GM18951 (cell line): Measurements from ENCODE around the gene SPDYE1.

Experiments
- POLR2A ChIP-seq: IDR thresholded peaks from 4 replicates; pipeline ENCODE4 v1.6.1; 2011; ENCODE audit warnings: mild to moderate bottlenecking; ENCODE audit not compliant: insufficient read length, insufficient read depth; ENCODE audit errors: extremely low read depth
- in situ Hi-C: fragments of 300-500 bp; cut with MboI; formaldehyde crosslinking; loops from one replicate; pipeline ENCODE4 v1.12.0; 2022; ENCODE audit warnings: low sequenced_read_pairs, mixed read lengths, inconsistent platforms; ENCODE audit not compliant: unreplicated experiment

Gene SPDYE1

DNA sequence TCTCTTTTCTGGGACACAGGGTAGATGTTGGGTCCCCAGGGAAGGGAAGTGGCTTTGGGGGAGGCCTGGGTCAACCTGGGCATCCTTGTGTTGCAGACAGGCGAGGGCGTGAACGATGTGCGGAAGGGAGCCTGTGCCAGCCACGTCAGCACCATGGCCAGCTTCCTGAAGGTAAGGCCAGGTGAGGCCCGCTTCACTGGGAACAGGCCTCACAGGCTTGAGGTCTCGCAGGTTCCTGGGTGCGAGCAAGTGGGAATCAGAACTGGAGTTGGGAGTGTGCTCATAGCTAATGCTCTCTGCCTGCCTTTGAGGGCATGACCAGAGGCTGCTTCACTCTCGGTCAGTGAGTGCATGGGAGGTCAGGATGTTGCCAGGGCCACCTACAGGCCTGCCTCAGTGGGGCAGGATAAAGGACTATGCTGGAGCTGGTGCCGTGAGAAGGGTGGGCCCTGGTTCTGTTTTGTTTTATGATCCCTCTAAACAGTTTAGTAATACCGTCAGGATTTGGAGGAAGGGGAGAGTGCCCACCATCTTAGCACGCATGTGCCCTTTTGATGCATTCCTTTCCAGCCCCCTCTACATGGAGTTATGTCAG is 55.2 kb downstream of the SPDYE1 start:
- in situ Hi-C loops, result no loop called here

DNA sequence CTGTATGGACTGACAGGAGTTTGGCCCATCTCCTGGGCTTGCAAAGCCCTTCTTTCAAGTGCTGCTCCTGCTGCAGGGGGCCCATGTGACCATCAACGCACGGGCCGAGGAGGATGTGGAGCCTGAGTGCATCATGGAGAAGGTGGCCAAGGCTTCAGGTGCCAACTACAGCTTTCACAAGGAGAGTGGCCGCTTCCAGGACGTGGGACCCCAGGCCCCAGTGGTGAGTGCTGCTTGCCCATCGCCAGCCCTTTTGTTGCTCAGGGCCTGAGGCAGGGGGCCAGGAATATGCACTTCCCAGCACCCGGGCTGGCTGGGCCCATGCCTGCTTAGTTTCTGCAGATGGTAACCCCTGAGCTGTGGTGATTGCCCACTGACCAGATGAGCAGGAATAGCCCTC is 59.0 kb downstream of the SPDYE1 start:
- in situ Hi-C loops, result no loop called here
- no peak for TF ChIP-seq POLR2A

More for the DNA sequence above, 55.2 kb downstream of the SPDYE1 start:
- no peak for TF ChIP-seq POLR2A

DNA sequence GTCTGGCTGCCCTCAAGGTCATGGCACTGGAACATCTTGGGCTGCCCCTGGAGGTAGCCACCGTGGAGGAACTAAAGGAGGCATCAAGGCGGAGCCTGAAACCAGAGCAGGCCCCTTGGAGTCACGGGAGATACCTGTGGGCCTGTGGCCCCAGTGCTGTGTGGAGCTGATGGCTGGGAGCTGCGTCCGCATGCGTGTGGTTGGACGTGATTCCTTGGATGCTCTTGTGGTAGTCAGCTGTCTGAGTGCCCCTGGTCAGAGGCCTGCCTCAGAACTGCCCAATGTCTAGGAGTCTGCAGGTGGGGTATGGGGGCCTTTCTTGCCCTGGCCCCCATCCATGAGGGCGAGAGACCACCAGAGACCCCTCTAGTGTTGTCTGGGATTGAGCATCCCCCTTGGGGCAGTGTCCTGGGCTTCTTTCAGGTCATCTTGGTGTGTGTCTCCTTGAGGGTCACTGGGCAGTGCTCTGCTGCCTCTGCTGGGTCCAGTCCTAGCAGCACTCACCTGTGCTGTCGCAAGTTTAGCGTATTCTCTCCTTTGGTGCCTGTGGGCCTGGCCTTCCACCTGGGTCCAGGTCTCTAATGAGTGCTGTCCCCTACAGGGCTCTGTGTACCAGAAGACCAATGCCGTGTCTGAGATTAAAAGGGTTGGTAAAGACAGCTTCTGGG is 59.6 kb downstream of the SPDYE1 start:
- in situ Hi-C loops, result no loop called here

DNA sequence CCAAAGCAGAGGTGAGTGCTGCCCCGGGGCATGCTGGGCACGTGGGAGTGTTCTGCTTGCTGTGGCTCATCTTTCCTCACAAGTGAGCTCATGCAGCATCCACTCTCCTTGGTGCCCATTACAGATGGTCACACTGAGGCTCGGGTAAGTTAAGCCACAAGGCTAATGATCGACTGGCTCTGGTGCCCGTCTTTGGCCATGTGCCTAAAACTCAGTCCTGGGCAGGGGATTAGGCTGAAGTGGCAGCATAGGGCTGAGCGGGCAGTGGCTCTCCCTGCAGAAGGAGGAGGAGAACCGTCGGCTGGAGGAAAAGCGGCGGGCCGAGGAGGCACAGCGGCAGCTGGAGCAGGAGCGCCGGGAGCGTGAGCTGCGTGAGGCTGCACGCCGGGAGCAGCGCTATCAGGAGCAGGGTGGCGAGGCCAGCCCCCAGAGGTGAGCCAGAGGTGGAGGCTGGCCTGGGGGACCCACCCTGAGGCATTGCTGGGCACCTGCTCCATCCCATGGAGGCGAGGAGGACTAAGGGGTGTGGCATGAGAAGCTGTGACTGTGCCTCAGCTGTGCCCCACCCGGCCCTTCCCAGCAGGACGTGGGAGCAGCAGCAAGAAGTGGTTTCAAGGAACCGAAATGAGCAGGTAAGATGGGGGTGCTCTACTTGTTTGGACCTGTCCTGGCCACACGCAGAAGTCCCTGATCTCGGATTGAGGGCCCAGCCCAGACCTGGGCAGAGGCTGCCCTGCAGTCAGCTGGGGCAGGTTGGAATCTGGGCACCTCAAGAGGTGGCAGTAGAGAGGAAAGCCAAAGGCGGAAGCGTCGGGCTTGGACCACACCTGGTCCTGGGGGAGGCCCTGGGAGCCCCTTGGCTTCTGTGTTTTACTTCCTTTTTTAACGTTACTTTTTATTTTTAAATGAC is 60.4 kb downstream of the SPDYE1 start:
- no peak for TF ChIP-seq POLR2A
- in situ Hi-C loops, result no loop called here

More for the DNA sequence above, 59.6 kb downstream of the SPDYE1 start:
- no peak for TF ChIP-seq POLR2A

DNA sequence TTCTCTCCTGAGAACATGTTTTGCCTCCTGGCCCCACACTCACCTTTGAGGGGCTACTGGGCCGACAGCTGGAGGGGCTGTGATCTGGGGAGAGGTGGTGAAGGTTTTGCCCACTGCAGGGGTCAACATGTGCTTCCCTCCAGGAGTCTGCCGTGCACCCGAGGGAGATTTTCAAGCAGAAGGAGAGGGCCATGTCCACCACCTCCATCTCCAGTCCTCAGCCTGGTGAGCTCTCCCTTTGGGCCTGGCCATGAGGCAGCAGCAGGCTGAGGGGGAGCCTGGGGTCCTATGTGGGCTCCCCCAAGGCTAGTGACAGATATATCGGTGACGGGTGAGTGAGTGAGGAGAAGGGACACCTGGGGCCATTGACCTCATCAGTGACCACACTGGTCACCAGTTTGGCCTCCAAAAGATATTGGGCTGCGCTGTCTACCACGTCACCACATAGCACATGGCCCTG is 61.1 kb downstream of the SPDYE1 start:
- no peak for TF ChIP-seq POLR2A
- in situ Hi-C loops, result no loop called here

DNA sequence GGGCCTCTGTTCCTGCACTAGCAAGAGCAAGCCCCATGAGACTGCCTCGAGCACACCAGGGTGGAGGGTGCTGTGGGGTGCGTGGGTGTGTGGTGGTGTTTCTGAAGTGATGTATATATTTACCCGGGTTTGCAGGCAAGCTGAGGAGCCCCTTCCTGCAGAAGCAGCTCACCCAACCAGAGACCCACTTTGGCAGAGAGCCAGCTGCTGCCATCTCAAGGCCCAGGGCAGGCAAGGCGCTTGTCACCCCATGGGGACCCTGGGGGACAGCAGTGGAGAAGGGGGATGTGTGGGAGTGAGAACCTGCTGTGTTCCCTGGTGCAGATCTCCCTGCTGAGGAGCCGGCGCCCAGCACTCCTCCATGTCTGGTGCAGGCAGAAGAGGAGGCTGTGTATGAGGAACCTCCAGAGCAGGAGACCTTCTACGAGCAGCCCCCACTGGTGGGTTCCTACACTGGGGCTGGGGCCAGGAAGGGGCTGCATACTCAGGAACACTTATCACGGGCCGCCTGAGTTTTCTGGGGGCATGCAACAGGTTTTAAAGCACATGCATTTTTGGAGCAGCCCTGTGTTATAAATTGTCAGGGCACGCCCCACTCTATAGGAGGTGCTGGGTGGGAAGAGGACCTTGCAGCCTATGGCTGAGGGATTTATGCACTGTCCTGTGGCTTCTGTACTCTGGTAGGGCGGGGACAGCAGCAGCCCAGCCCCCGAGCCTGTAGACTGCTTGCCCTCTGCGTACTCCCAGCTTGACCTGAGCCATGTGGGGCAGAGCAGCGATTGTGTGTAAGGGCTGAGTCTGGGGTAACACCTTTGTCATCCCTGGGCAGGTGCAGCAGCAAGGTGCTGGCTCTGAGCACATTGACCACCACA is 61.8 kb downstream of the SPDYE1 start:
- in situ Hi-C loops, result no loop called here
- TF ChIP-seq POLR2A, result no peak
